ENCODE measurements around the gene PTPRN2.
"Not testable (repeated sequence)": the region's sequence is repeated elsewhere in the genome, so short reads cannot be mapped to it uniquely, and the experiment has no call there.

PTPRN2 gene

GRCh38 chr7:158258411-158259130 is 329.1 kb downstream of the PTPRN2 start:
- DNase-seq, result no peak

GRCh38 chr7:158257516-158258410 is 329.9 kb downstream of the PTPRN2 start:
- DNase-seq, result no peak

DNA sequence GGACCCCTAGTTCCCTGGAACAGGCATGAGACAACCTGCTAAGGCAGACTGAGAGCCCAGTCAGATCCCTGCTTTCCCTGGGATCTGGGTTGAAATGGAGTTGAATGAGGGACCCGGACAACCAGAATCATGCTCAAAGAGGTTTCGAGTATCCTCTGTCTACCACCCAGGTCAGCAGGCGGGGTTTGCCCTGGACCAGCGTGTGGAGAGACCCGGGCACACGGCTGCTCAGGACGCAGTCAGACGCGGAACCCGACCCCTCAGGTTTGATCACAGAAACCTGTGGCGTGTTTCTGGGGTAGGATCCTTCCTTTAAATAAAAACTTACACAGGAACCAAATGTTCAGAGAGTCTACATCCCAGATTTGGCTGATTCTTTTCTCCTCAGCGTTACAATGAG is 330.6 kb downstream of the PTPRN2 start:
- DNase-seq, result no peak

- no peak for DNase-seq
These were observed 331.4 kb downstream of the PTPRN2 start for GRCh38 chr7:158256091-158256816.

DNA sequence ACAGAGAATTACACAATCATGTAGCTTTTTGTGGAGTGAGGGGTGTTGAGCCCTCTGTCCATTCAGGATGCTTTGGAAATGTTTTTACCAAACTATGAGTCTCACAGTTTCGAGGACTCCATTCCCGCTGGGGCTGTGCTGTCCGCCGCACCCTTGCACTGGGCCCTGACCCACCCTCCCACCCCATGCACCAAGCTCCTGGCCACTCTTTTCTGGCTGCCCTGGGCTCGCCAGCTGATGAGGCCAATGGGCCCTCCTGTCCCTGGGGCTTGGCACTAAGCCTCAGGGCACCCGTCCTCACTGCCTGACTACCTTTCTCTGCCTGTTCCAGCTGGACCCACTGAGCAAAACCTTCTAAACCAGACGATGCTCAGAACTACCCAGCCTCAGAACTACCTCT is 332.1 kb downstream of the PTPRN2 start:
- no peak for DNase-seq

DNA sequence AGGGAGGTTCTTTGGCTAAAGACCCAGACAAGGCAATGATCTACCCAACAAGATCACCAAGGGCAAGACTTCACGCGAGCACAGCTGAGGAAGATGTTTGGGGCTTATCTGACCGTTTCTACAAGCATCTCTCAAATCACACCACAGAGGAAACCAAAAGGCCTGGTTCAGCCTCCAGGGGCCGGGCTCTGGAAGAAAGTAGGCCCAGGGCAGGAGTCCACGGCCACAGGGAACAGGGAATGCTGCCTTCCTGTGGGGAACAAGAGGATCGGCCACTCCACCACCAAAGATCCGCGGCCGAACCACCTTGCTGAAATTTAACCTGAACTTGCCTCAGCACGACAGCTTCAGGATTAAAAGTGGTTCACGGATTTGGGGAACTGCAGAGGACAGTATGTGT is 332.5 kb downstream of the PTPRN2 start:
- DNase-seq, result no peak

- not testable (repeated sequence) for DNase-seq
These were observed 334.0 kb downstream of the PTPRN2 start for GRCh38 chr7:158253670-158254045.

DNA sequence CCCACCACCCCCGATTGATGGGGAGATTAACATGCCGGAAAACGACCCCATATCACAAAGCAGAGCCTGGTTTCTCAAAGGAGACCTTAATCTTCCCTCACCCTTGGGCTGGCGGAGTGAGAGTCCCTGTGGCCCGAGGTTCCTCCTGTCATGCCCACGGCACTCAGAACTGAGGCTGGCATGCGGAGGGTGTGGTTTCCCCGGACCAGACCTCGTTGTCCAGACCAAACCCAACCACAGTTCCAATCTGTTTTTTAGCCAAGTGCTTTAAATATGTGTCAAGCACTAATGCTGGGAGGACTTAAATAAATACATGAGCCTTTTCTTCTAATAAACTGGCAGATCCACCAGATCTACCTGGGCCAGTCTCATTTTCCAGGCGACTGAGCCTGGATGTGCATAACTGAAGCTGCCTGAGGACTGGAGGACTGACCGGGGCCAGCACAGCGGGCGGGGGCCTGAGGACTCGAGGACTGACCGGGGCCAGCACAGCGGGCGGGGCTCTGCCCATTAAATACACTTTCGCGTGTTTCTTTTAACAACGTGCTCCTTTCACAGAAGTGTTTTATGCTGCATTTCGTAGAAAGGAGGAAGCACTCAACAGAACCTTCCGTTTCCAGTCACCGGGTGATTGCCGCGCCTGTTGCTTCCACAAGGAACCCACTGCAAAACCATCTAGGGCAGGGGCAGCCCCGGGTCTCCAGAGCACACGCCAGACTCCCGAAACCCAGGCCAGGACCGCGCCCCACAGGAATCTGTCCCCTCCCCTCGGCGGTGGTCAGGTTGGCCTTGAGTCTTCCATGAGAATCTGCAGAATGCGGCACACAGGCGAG is 334.6 kb downstream of the PTPRN2 start:
- no peak for DNase-seq

DNA sequence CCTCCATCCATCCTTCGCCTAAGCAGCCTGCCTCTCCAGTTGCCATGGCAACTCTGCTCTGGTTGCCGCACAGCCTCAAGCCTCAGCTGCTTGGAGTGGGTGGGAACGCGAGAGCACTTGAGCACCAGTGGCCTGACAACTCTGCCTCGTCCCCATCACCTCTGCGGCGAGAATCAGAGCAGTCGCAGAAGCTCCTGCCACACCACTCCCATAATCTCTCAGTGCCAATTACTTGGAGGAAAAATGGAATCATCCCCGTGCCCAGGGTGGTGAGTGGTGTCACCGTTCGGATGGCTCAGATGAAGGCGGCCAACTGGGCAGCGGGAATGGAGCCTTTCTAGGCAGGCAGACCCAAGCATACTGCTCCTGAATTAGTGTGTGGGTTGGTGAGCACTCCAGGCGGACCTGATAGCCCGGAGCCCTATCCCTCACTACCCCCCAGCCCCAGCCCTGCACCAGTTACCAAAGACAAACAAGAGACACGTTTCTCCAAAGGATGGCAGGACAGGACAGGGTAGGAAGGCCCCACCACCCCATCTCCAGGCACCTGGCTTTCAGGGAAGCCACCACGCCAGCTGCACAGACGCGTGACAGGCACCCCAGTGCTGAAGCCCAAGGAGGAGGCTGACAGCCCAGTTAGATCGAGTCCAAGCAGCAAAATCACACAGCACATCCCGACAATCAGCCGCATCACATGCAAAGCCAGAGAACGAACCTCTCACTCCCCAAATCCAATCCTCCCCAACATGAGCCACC is 335.4 kb downstream of the PTPRN2 start:
- no peak for DNase-seq

DNA sequence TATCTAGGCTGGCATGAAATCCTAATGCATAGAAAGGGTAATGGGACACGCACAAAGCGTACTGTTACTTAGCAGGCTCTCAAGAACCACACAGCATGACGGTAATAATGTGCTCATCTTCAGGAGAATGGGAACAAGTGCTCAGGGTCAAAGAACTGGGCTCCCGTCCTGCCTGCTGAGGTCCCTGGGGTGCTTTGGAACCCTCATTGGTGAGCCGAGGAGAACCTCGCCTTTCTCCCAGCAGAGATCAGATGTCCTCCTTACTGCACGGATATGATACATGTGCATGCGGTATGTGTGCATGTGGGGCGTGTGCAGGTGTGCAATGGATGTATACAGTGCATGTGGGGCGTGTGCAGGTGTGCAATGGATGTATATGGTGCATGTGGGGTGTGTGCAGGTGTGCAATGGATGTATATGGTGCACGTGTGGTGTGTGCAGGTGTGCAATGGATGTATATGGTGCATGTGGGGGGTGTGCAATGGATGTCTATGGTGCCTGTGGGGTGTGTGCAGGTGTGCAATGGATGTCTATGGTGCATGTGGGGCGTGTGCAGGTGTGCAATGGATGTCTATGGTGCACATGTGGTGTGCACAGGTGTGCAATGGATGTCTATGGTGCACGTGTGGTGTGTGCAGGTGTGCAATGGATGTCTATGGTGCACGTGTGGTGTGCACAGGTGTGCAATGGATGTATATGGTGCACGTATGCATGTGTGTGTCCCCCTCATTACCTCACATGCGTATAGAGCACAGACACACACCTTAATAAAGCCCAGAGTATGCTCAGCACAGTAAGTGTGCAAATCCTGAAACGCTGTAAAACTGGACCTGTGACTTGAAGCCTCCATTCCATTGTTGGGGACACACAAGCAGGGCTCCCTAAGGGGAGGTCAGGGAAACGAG is 336.3 kb downstream of the PTPRN2 start:
- no peak for DNase-seq

DNA sequence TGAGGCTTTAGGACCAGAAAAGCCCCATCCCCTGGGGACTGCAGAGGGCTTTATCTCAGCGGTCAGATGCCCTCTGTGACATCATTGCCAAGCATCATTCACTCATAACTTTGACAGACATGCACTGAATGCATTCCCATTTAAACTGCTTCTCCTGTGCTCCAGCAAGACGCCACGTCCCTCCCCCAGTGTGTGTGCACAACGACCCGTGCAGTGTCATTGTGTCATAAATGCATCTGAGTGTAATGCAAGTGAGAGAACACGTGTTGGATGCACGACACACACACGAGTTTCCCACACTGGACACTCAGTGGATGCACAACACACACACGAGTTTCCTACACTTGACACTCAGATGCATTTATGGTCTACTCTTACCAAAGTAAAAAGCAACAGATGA is 337.9 kb downstream of the PTPRN2 start:
- no peak for DNase-seq

GRCh38 chr7:158248816-158249215 is 338.8 kb downstream of the PTPRN2 start:
- no peak for DNase-seq

DNA sequence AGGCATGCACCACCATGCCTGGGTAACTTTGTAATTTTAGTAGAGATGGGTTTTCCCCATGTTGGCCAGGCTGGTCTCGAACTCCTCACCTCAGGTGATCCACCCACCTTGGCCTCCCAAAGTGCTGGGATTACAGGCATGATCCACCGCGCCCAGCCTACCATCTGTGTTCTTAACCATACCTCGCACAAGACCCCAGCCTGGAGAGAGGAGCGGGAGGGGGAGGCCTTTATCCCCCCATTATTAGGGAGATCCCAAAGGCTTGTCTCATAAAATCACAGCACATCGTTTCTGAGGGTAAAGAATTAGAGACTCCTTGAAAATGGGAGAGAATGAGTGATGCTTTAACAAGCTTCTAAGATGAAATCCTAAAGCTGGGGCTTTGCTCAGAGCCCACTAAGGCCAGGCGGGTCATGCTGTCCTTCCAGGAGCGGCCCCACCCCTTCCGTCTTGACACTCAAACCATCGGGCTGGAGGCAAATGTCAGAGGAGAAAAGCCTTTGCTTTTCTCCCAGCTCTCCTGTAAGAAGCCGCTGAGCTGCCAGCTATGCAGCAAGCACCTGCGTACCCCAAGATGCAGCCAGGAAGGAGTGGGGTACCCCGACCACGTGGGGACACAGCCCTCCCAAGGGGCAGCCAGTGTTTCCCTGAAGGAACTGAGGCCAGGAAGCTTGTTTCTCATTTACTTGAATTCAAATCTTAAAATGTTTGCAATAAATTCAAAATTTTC is 339.7 kb downstream of the PTPRN2 start:
- DNase-seq, result no peak

- DNase-seq, result no peak
These were observed 340.5 kb downstream of the PTPRN2 start for GRCh38 chr7:158246960-158247673.

DNA sequence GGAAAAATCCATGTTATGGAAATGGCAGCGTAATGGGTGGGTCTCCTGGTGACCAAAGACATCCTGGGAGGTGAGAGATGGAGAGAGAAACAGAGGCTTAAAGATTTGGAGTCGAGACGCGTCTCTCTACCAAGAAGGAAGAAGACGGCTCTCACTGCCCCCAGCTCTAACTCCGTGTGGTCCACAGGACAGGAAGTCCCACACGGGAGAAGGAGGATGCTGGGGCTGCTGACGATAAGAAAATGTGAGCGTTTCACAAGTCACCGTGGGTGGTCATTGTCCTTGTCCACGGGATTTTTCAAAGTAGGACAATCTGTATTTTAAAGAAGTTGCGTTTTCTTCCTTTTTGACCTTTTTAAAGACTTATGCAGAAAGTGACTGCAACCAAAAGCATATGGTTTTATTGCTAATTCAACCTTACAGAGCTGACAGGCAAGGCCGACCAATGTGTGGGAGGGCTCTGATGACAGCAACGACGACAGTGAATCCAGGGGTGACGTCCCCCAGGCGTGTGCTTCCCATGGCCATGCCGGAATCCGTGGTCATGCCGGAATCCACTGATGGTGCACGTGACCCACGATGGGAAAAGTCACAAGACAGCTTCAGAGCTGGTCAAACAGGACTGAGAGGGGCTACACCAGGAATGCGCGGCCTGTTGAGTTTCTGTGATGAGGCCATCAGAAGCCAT is 341.2 kb downstream of the PTPRN2 start:
- no peak for DNase-seq

- DNase-seq, result no peak
These were observed 341.9 kb downstream of the PTPRN2 start for GRCh38 chr7:158245724-158246041.

- DNase-seq, result no peak
These were observed 342.5 kb downstream of the PTPRN2 start for GRCh38 chr7:158244873-158245723.

DNA sequence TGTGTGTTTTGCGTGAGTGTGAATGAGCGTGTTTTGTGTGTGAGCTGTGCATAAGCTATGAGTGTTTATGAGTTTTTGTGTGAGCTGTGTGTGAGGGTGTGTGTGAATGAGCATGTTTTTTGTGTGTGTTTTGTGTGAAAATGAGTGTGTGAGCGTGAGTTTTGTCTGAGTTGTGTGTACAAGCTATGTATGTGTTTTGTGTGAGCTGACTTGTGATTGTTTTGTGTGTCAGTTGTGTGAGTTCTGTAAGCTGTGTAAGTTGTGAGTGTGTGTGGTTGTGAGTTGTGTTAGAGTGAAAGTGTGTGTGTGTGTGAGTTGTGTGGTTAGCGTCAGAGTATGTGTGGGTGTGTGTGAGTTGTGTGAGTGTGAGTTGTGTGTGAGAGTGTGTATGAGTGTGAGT is 343.2 kb downstream of the PTPRN2 start:
- DNase-seq, result no peak
